ENCODE results near the gene RNASE1.
"Not testable (repeated sequence)": the region's sequence is repeated elsewhere in the genome, so short reads cannot be mapped to it uniquely, and the experiment has no call there.

RNASE1 gene

DNA sequence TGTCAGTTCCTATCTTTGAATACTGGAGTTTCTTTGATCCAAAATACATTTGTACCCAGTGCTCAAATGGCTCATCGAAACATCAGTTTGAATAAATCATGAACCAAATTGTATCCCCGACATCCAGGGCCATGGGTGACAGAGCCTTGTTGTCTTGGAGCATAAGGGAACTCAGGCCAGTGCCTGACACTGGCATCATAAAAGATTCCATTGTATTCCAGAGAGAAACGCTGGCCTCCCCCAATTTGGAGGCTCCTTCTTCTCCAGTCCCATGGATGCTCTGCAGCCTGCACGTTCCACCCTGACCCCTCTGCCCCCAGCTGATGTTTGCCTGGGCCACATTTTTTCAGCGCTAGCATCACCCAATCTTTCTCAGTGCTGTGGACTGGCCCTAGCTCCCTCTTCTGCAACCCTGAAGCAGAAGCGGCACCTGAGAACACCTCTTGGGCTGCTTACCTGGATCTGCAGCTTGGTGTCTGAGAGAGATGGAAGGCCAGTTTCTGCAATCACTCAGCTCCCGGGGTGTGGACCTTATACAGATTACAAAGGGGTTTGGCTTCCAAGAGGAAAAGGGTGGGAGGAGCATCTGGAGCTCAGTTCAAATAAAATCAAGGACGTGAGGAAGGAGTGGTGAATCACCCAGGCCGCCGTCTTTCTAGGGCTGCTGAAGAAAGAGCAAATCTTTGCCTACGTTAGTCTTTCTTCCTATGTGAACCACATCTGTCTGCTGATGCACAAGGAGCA, at the start of gene RNASE1:
RNASE1 (minus strand) TSS at position 504 of the 744 bp plus-strand sequence. CDS start 776 bp downstream, outside the sequence.
- no peak for DNase-seq

DNA sequence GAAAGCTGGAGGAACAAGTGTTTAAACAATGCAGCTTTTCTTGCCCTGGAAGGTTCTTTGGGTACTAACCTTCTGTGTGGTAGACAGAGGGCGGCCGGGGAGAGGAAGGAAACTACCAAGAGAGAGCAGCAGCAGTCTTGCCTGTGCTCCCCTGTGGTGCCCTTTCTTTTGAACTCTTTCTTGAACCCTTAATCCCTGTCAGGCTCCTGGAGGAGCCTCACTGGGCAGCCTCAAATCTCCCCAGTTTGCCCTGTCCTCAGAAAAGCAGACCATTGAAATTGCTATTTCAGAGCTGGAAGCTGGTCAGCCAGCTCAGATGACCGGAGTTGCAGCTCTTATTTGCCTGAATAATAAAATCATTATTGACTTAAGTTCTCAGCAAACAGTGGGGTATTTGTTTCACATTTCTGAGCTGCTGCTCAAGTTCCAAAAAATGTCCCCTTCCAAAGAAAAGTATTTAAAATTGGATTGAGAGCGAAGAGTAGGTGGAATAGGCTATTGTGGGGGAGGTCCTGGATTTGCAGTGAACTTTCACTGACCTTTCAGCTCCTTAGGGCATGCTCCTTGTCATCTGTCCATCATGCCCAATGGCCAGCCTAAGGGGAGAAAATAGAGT, 46.4 kb upstream of the RNASE1 start:
- no peak for DNase-seq

DNA sequence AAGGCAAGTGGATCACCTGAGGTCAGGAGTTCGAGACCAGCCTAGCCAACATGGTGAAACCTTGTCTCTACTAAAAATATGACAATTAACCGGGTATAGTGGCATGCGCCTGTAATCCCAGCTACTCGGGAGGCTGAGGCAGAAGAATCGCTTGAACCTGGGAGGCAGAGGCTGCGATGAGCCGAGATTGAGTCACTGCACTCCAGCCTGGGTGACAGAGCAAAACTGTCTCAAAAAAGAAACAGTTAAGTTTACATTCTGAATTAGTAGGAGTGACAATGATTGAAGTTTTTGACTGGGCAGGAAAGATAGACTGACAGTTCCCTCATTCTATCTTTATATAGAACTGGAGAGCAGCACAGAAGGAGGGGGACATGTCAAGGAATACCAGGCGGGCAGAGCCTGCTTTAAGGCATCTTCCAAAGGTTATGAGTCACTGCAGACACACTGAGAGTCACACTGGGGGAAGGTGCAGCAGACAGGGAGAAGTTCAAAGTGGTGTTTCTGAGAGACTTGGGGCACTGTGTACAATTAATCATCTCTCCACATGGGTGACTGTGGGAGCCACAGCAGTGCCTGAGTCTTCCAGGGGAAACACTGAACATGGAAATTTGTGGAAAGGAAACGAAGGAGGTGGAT, 45.8 kb upstream of the RNASE1 start:
- DNase-seq: no peak

GRCh38 chr14:20846560-20846959, 43.9 kb upstream of the RNASE1 start:
- DNase-seq: no peak

DNA sequence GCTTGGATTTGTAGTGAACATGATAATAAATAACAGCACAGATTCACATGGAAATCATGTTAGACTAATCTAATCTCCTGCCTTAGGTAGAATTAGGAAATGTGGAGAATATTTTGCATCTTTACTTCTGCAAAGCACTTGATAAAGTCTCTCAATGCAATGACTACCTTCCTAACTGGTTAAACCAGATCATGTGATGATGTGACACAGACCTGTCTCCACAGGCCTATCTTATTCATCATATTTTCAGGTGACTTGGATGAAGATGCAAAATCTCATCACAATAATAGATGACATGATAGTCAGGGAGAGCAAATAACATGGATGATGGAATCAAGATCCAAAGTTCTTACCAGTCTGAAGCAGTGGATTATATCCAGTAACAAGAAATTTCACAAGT, 38.5 kb upstream of the RNASE1 start:
- DNase-seq: no peak

- DNase-seq: no peak
Observed at GRCh38 chr14:20837831-20838230, 35.2 kb upstream of the RNASE1 start.

DNA sequence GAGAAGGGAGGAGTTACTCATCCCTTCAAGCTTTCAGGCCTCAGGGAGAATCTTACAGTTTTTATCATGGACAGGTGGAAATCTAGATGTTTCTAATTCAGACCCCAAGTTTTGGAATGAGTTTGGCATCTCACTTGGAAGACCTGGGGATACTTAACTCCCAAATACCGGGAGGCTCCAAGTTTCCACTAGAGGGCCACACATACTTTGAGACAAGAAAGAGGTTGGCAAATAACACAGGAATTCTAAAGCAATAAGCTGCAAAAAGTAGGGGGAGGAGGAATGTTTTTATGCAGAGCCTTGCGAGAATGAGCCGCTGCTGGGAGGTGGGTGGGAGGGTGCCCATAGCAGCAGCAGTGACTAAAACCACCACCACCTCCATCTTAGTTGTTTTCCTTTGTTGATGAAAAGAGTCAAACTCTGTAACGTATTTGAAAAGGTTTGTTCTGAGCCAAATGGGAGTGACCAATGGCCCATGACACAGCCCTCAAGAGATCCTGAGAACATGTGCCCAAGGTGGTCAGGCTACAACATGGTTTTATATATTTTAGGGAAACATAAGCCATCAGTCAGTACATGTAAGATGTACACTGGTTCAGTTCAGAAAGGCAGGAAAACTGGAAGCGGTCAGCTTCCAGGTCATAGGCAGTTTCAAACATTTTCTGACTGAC, 34.2 kb upstream of the RNASE1 start:
- no peak for DNase-seq

GRCh38 chr14:20834899-20835298, 32.3 kb upstream of the RNASE1 start:
- DNase-seq: no peak

- DNase-seq: no peak
Observed at GRCh38 chr14:20830831-20831230, 28.2 kb upstream of the RNASE1 start.

DNA sequence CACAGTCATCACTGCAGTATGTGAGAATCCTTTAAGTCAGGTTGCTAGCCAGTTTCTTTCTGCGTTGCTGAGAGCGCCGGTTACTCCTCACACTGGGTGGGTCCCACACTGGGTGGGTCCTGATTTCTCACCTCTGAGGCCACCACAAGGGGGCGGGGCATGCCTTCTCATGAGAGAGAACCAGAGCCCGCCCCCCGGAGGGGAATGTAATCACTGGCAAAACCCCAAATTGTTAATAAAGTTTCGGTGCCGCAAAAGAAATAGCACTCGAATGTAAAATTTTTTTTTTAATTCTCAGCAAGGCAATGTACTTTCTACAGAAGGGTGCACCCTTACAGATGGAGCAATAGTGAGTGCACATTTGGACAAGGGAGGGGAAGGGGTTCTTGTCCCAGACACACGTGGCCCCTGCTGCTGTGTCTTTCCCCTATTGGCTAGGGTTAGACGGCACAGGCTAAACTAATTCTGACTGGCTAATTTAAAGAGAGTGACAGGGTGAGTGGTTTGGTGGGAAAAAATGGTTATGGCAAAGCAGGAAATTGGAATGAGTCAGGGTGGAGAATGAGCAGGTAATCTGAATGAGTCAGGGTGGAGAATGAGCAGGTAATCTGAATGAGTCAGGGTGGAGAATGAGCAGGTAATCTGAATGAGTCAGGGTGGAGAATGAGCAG, 25.5 kb upstream of the RNASE1 start:
- DNase-seq: not testable (repeated sequence)

DNA sequence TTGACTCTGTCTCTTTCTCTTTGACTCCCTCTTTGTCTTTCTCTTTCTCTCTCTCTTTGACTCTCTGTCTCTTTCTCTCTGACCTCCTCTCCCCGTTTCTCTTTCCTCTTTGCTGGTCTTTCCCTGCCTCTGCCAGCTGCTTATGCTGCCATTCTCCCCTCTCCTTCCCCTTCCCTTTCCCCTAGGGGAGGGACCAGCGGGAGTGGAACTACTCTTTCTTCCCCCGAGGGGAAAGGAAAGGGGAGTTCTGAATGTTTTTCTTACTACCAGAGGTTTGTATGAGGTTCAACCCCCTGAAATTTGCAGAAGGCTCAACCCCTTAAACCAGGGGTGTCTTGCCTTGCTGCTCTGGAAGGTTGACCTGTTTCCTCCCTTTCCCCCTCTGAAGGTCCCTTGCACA, 24.7 kb upstream of the RNASE1 start:
- DNase-seq: no peak

- not testable (repeated sequence) for DNase-seq
Observed at GRCh38 chr14:20826666-20827065, 24.0 kb upstream of the RNASE1 start.

GRCh38 chr14:20823859-20824258, 21.2 kb upstream of the RNASE1 start:
- no peak for DNase-seq

DNA sequence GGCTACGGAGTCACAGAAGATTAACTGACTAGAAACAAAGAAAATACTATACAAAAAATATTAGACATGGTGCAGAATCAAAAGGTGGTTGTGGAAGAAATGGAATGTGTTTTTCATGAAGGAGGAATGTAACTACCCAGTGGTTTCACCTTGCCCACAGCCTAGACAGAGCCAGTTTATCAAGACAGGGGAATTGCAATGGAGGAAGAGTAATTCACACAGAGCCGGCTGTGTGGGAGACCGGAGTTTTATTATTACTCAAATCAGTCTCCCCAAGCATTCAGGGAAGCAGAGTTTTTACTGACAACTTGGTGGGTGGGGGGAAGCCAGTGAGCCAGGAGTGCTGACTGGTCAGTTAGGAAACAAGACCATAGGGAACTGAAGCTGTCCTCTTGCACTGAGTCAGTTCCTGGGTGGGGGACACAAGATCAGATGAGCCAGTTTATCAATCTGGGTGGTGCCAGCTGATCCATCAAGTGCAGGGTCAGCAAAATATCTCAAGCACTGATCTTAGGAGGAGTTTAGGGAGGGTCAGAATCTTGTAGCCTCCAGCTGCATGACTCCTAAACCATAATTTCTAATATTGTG, 19.0 kb upstream of the RNASE1 start:
- not testable (repeated sequence) for DNase-seq

DNA sequence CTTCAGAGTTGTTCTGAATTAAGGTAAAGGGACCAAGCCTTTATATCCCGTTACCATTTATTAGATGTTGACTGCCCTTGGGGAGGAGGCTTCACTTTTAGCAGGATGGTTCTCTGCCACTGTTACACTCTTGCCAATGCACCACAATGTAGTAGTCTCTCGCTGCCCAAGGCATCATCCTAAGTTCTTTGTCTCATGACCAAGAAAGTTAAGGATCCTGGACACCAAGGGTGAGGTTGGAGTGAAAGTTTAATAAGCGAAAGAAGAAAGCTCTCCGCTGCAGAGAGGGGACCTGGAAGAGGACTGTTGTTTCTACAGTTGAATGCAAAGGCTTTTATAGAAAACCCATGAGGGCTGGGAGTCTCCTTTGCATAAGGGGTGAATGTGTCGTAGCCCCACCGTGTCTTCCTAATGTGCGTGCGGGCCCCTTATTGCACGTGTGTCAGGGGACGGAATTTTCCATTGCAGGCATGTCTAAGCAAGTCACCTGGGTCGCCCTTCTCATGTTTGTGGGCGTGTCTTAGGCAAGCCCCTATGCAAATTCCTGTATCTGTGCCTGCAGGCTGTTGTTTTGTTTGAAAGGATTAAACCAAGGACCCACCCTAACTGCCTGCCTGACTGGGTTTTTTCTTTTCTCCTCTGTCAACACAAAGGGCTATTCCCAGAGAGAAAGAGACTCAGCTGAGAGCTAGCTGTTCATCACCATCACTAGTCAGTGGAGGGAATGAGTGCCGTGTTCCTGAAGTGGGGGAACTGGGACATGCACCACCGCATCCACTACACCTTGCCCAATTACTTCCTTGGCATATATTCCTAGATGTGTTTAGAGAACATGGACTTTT, 17.6 kb upstream of the RNASE1 start:
- no peak for DNase-seq

DNA sequence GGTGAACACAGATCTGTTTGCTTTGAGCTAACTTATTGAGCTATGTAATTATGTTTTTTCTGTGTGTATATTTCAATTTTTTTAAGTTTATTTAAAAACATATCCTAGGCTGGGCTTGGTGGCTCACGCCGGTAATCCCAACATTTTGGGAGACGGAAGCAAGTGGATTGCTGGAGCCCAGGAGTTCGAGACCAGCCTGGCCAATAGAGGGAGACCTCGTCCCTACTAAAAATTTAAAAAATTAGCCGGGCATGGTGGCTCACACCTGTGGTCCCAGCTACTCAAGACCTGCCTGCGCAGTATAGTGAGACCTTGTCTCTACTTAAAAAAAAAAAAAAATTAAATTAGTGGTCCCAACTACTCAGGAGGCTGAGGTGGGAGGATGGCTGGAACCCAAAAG, 16.2 kb upstream of the RNASE1 start:
- DNase-seq: no peak

DNA sequence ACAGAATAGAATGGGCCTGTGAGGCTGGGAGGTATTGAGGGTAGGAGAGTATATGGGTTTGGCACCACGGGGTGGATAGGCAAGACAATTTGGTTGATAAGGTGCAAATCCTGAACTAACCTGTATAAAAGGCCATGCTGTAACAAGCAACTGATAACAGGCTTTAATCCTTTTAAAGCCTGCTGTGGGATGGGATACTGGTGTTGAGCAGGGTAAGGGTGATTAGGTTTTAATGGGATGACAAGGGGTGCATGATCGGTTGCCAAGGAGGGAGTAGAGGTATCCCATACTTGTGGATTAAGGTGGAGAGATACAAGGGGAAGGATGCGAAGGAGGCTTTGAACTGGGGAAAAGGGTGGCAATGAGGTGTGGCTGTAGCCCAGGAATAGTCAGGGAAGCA, 13.3 kb upstream of the RNASE1 start:
- not testable (repeated sequence) for DNase-seq

DNA sequence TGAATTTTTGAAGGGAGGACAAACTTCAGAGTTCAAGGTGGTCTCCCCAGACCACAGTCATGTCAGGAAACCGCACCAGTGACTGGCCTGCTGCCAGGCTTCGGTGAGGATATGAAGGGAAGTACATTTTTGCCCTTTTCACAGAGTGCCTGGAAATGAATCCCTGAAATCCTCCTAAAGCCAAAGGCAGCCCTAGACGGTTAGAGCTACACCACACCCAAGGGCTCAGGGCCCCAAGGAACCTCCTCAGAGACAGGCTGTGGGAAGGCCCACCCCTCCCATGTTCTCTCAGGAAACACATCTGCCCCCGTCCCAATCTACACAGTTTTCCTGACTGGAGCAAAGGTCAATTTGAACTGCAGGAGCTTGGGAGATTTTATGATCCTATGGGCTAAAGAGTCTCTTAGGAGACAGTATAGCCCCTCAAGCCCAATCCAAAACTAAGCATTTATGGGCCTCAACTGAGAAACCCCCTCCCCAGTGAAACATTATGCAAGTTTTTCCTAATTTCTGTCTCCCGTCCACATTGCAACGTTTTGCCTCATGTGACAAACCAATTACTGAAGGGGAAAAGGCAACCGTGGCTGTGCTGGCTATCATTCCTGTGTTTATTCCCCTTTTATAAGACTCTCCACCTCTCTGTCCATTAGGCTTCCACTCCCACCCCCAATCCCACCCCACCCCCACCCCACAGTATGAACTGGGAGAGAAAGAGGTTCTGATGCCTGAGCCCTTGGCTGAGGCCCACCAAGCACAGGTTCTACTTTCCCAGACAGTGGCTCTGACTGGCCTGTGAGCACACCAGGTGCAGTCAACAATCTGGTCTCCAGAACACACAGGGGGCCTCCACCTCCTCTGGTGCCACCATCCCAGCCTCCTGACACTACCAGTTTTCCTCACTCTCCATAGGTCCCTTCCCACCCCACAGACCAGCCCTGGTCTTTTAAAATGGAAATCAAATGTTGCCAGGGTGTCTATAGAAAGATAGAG, 9.6 kb upstream of the RNASE1 start:
- no peak for DNase-seq

GRCh38 chr14:20809917-20810316, 7.3 kb upstream of the RNASE1 start:
- no peak for DNase-seq

DNA sequence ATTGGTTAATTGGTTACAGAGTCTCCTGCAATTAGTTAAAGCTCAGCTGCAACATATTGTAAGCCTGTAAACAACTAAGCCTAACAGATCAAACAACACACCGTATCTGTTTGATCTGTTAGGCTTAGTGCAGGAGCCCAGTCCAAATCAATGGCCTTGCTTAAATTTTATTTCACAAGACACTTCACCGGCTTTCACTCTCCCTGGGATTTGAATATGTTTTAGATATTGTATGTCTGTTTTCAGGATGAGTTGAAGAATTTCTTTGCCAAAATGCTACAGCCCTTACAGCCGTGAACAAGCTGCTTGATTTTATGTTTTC, 5.5 kb upstream of the RNASE1 start:
- no peak for DNase-seq

Data from activated T-cell treated with anti-CD3 and anti-CD28 coated beads for 4 hours (primary cell).